Peyer's patch (tissue), 4 donors: ENCODE measurements around the gene PTPN11.

Experiments used
- POLR2A ChIP-seq, 2 donors: fragments of 450-650 bp; IDR thresholded peaks; one replicate each; pipeline ENCODE4 v1.5.1; 2017; ENCODE audit warnings: antibody characterized with exemption in 2 of 2, mild to moderate bottlenecking in 2 of 2, moderate library complexity in 2 of 2
- TF ChIP-seq, protein P1 (sequence below), 6 experiments: fragments of 450-650 bp in 4 of 6; fragments of 200-600 bp in 2 of 6; sonication (generic) in 1 of 6; IDR thresholded peaks; one replicate each; pipeline ENCODE4 v1.5.1; 2017 to 2019; ENCODE audit warnings: antibody characterized with exemption in 6 of 6, mild to moderate bottlenecking in 3 of 6, moderate library complexity in 1 of 6

DNA sequence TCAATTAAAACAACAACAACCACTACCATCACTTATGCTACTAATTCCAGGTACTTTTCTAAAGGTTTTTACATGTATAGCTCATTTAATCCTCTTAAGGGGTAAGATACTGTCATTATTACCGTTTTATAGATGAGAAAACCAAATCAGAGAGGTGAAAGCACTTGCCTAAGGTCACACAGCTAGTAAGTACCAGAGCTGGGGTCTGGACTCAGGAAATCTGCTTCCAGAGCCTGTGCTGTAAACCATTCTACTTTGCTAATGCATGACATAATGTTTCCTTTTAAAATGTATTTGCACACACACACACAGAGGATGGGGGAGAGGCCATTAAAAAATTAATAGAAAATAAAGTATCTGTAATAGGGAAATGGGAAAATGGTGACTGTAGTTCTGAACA is 113.4 kb downstream of the PTPN11 start:
- no peak for TF ChIP-seq POLR2A (IDR thresholded peaks at IDR 0.05)
- TF ChIP-seq, protein P1, sequence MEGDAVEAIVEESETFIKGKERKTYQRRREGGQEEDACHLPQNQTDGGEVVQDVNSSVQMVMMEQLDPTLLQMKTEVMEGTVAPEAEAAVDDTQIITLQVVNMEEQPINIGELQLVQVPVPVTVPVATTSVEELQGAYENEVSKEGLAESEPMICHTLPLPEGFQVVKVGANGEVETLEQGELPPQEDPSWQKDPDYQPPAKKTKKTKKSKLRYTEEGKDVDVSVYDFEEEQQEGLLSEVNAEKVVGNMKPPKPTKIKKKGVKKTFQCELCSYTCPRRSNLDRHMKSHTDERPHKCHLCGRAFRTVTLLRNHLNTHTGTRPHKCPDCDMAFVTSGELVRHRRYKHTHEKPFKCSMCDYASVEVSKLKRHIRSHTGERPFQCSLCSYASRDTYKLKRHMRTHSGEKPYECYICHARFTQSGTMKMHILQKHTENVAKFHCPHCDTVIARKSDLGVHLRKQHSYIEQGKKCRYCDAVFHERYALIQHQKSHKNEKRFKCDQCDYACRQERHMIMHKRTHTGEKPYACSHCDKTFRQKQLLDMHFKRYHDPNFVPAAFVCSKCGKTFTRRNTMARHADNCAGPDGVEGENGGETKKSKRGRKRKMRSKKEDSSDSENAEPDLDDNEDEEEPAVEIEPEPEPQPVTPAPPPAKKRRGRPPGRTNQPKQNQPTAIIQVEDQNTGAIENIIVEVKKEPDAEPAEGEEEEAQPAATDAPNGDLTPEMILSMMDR (IDR thresholded peaks at IDR 0.05), result no peak
